HepG2 (cell line): ENCODE data around the gene HAT1.

ENCODE experiments used
- ATM ChIP-seq: fragments of 450-650 bp; IDR thresholded peaks from 2 replicates; pipeline ENCODE4 v1.7.1; 2017; ENCODE audit warnings: mild to moderate bottlenecking, borderline replicate concordance
- MAZ ChIP-seq, 2 experiments: sonication (generic) in 1 of 2; formaldehyde crosslinking in 1 of 2; IDR thresholded peaks; 2 replicates each; pipeline versions ENCODE4 v1.5.0 to v1.6.1; 2012 to 2020; ENCODE audit warnings: low read depth in 2 of 2, mild to moderate bottlenecking in 2 of 2, borderline replicate concordance in 1 of 2, improper control_type of control experiment in 1 of 2, low read length in 1 of 2, missing genetic modification reagents in 1 of 2, moderate library complexity in 1 of 2
- NBN ChIP-seq: fragments of 450-650 bp; conservative IDR thresholded peaks from 2 replicates; pipeline ENCODE4 v1.6.1; 2017
- REST ChIP-seq, 2 experiments: IDR thresholded peaks; 2 replicates each; pipeline ENCODE4 v1.6.1; 2011 to 2012; ENCODE audit warnings: low read length in 2 of 2, borderline replicate concordance in 1 of 2, low read depth in 1 of 2, mild to moderate bottlenecking in 1 of 2, moderate library complexity in 1 of 2
- RFX5 ChIP-seq: IDR thresholded peaks from 2 replicates; pipeline ENCODE4 v1.6.1; 2011; ENCODE audit warnings: low read depth, low read length, improper control_type of control experiment
- STAG1 ChIP-seq: sonication (generic); formaldehyde crosslinking; IDR thresholded peaks from 2 replicates; pipeline ENCODE4 v1.4.0; 2020; ENCODE audit warnings: missing genetic modification reagents
- ZMYM2 ChIP-seq: sonication (generic); formaldehyde crosslinking; IDR thresholded peaks from 2 replicates; pipeline ENCODE4 v1.8.0; 2022; ENCODE audit warnings: mild to moderate bottlenecking, missing genetic modification reagents
- ZNF772 ChIP-seq: sonication (generic); formaldehyde crosslinking; IDR thresholded peaks from 2 replicates; pipeline ENCODE4 v1.5.0; 2020; ENCODE audit warnings: mild to moderate bottlenecking, missing genetic modification reagents

GRCh38 chr2:171999161-171999560 is 76.9 kb downstream of the HAT1 start:
- no peak for TF ChIP-seq MAZ (IDR thresholded peaks at IDR 0.05; ENCODE audit: borderline replicate concordance, low read depth, low read length)
- no peak for TF ChIP-seq MAZ (CRISPR knock-in tag; IDR thresholded peaks at IDR 0.05; ENCODE audit: low read depth)
- TF ChIP-seq STAG1 (CRISPR knock-in tag): no peak
- TF ChIP-seq REST (IDR thresholded peaks at IDR 0.05; ENCODE audit: borderline replicate concordance in 1 of 2, low read depth in 1 of 2, low read length in 2 of 2): no peak
- no peak for TF ChIP-seq ATM
- TF ChIP-seq ZNF772 (CRISPR knock-in tag): no peak
- TF ChIP-seq ZMYM2: no peak
- no peak for TF ChIP-seq NBN
- no peak for TF ChIP-seq RFX5
